Activated CD4-positive, CD25-positive, alpha-beta regulatory T cell (primary cell): ENCODE results near the gene SLC1A7.

ENCODE experiments used
- DNase-seq, 4 experiments: peaks; one replicate each; lab custom pipeline; 2025; lab: John Stamatoyannopoulos, UW

Gene SLC1A7

GRCh38 chr1:53160924-53161378 lies 18.5 kb upstream of the SLC1A7 start:
- DNase-seq = no peak

- DNase-seq = no peak
Observed at GRCh38 chr1:53158900-53159299, 16.5 kb upstream of the SLC1A7 start.

GRCh38 chr1:53156783-53157182 lies 14.3 kb upstream of the SLC1A7 start:
- DNase-seq = no peak

GRCh38 chr1:53155945-53156344 lies 13.5 kb upstream of the SLC1A7 start:
- no peak for DNase-seq

- DNase-seq = no peak
Observed at GRCh38 chr1:53155534-53155933, 13.1 kb upstream of the SLC1A7 start.

GRCh38 chr1:53154859-53155438 lies 12.5 kb upstream of the SLC1A7 start:
- no peak for DNase-seq

- DNase-seq = no peak
Observed at GRCh38 chr1:53153752-53154151, 11.3 kb upstream of the SLC1A7 start.

- DNase-seq = no peak
Observed at GRCh38 chr1:53148123-53148522, 5.7 kb upstream of the SLC1A7 start.

GRCh38 chr1:53147174-53147573 lies 4.7 kb upstream of the SLC1A7 start:
- no peak for DNase-seq

- DNase-seq = no peak
Observed at GRCh38 chr1:53145942-53146708, 3.7 kb upstream of the SLC1A7 start.

GRCh38 chr1:53145619-53145941 lies 3.1 kb upstream of the SLC1A7 start:
- DNase-seq = no peak

GRCh38 chr1:53145051-53145600 lies 2.7 kb upstream of the SLC1A7 start:
- no peak for DNase-seq

- DNase-seq = no peak
Observed at GRCh38 chr1:53144201-53144600, 1.8 kb upstream of the SLC1A7 start.

GRCh38 chr1:53143527-53143926 lies 1.1 kb upstream of the SLC1A7 start:
- DNase-seq = no peak

- no peak for DNase-seq
Observed at GRCh38 chr1:53141487-53142055, 867 bp downstream of the SLC1A7 start.

- no peak for DNase-seq
Observed at GRCh38 chr1:53140451-53140850, 2.0 kb downstream of the SLC1A7 start.

- DNase-seq = no peak
Observed at GRCh38 chr1:53139951-53140361, 2.5 kb downstream of the SLC1A7 start.

GRCh38 chr1:53138991-53139884 lies 3.2 kb downstream of the SLC1A7 start:
- DNase-seq = no peak

GRCh38 chr1:53137729-53138128 lies 4.7 kb downstream of the SLC1A7 start:
- DNase-seq = no peak

GRCh38 chr1:53135735-53136114 lies 6.7 kb downstream of the SLC1A7 start:
- DNase-seq = no peak

- DNase-seq = no peak
Observed at GRCh38 chr1:53134961-53135734, 7.3 kb downstream of the SLC1A7 start.
